Activated CD8-positive, alpha-beta T cell treated with anti-CD3 and anti-CD28 coated beads for 36 hours (primary cell): Measurements from ENCODE around the gene KCNC3. TPM values are rescaled to one million over a fixed set of nuclear protein-coding genes. Genes with fewer than 3 reads are reported as not detected.

ENCODE experiments used
- ATAC-seq: fragments of 200-7000 bp; cut with Tn5 transposase; one replicate; pipeline ENCODE4 v1.10.0; 2021; ENCODE audit warnings: mild to moderate bottlenecking, moderate library complexity
- CTCF ChIA-PET: fragments of 350-600 bp; sonication (Branson Sonifier 250); formaldehyde crosslinking; loops from one replicate; lab custom pipeline; 2021; ENCODE audit warnings: antibody characterized with exemption; lab: Charles Lee
- POLR2A ChIA-PET: fragments of 350-600 bp; sonication (Branson Sonifier 250); formaldehyde crosslinking; loops from one replicate; lab custom pipeline; 2021; ENCODE audit warnings: antibody characterized with exemption; lab: Charles Lee
- DNase-seq: peaks from one replicate; pipeline ENCODE4 v3.0.0-alpha.2; 2020
- H3K27ac Mint-ChIP-seq: one replicate; pipeline ENCODE4 v1.8.0; 2021; ENCODE audit warnings: mild to moderate bottlenecking, mixed read lengths
- H3K27me3 Mint-ChIP-seq: one replicate; pipeline ENCODE4 v1.8.0; 2021; ENCODE audit warnings: mixed read lengths
- H3K36me3 Mint-ChIP-seq: one replicate; pipeline ENCODE4 v1.8.0; 2021; ENCODE audit warnings: low read depth, mixed read lengths
- H3K4me1 Mint-ChIP-seq: one replicate; pipeline ENCODE4 v1.8.0; 2021; ENCODE audit warnings: low read depth, mixed read lengths
- H3K4me3 Mint-ChIP-seq: one replicate; pipeline ENCODE4 v1.8.0; 2021; ENCODE audit warnings: mild to moderate bottlenecking, moderate library complexity, mixed read lengths
- H3K9me3 Mint-ChIP-seq: one replicate; pipeline ENCODE4 v1.8.0; 2021; ENCODE audit warnings: mixed read lengths
- intact Hi-C: fragments of 100-400 bp; cut with micrococcal nuclease; formaldehyde crosslinking; loops from one replicate; pipeline ENCODE4 v1.10.0; 2022
- total RNA-seq, 2 experiments: library from RNA; stranded (reverse); gene quantifications; one replicate each; pipeline ENCODE4 v1.2.3, GENCODE V29; 2021
- TF ChIP-seq, protein P1 (sequence below): fragments of 200-600 bp; IDR thresholded peaks from one replicate; pipeline ENCODE4 v1.8.0; 2022; ENCODE audit warnings: antibody characterized with exemption, mild to moderate bottlenecking

The KCNC3 gene
- total RNA-seq, 2 experiments from 2014 or later = 0.77 to 0.81 TPM

DNA sequence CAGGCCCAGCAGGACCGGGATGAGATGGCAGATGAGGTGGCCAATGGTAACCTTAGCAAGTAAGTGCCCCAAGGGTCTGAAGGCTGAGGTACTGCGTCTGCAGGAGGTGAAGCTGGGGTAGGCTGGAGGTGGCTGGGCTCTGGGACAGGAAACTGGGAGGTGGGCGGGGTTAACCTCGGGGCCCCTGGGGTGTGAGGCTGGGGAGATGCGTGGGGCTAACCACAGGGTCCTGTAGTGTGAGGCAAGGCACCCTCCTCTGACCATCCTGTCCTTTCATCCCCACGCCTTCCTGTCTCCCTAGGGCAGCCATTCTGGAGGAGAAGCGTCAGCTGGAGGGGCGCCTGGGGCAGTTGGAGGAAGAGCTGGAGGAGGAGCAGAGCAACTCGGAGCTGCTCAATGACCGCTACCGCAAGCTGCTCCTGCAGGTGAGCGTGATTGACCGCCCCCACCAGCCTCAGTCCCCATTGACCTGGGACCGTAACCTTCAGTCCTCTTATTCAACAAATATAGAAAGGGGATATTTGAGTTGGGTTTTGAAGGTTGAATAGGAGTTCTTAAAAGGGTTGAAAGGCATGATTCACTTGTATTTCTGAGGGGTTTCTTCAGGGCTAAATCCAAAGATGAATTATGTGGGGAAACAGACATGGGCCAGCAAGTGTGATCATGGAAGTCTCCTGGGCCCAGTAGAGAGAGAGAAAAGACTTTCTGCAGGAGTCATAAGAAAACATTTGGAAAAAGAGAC, 35.7 kb downstream of the KCNC3 start:
- Mint-ChIP-seq H3K9me3 (no peaks in the 10 kb centered on the region), H3K27me3 (peaks cover 28% of the 10 kb centered on the region), H3K4me3 (no peak overlapping the region), H3K4me1 (no peaks in the 10 kb centered on the region), H3K27ac (no peak overlapping the region), H3K36me3 (no peaks in the 10 kb centered on the region)
- ChIA-PET CTCF (no interaction called here), POLR2A (no interaction called here)
- intact Hi-C loops = no loop called here
- no peak for DNase-seq
- TF ChIP-seq, protein P1, sequence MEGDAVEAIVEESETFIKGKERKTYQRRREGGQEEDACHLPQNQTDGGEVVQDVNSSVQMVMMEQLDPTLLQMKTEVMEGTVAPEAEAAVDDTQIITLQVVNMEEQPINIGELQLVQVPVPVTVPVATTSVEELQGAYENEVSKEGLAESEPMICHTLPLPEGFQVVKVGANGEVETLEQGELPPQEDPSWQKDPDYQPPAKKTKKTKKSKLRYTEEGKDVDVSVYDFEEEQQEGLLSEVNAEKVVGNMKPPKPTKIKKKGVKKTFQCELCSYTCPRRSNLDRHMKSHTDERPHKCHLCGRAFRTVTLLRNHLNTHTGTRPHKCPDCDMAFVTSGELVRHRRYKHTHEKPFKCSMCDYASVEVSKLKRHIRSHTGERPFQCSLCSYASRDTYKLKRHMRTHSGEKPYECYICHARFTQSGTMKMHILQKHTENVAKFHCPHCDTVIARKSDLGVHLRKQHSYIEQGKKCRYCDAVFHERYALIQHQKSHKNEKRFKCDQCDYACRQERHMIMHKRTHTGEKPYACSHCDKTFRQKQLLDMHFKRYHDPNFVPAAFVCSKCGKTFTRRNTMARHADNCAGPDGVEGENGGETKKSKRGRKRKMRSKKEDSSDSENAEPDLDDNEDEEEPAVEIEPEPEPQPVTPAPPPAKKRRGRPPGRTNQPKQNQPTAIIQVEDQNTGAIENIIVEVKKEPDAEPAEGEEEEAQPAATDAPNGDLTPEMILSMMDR = no peak
- no peak for ATAC-seq

DNA sequence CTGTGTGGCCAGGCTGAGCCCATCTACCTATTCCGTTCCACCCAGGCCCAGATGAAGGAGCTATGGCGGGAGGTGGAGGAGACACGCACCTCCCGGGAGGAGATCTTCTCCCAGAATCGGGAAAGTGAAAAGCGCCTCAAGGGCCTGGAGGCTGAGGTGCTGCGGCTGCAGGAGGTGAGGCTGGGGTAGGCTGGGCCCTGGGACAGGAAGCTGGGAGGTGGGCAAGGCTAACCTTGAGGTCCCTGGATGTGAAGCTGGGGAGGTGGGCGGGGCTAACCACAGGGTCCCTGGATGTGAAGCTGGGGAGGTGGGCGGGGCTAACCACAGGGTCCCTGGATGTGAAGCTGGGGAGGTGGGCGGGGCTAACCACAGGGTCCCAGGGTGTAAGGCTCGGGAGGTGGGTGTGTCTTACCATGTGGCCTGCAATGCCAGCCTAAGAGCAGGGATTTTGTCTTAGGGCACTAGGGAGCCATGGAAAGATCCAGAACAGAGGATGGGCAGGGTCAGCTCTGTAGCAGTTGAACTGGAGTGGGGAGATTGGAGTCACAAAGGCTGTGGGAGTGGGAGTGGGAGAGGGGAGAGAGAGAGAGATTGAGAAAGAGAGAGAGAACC, 36.9 kb downstream of the KCNC3 start:
- Mint-ChIP-seq H3K27me3 (peaks cover 34% of the 10 kb centered on the region), H3K27ac (no peak overlapping the region), H3K9me3 (no peaks in the 10 kb centered on the region), H3K36me3 (no peaks in the 10 kb centered on the region), H3K4me3 (no peak overlapping the region), H3K4me1 (no peaks in the 10 kb centered on the region)
- no peak for DNase-seq
- no peak for ATAC-seq
- ChIA-PET POLR2A (no interaction called here), CTCF (no interaction called here)
- TF ChIP-seq, protein P1 = no peak
- intact Hi-C loops = no loop called here

DNA sequence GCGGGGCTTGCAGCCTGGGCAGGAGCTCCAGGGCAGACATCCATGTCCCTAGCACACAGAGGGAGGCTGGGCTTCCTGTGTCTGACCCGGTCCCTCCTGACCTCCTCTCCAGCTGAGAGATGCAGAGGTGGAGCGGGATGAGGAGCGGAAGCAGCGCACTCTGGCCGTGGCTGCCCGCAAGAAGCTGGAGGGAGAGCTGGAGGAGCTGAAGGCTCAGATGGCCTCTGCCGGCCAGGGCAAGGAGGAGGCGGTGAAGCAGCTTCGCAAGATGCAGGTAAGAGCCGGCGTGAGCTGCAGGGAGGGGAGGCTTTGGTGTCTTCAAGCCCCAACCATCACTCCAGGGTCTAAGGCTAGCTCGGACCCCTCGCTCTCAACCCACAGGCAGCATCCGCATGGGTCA, 38.4 kb downstream of the KCNC3 start:
- POLR2A ChIA-PET = interaction anchor here (0.6 kb wide), 1 partner anchor 939 kb away, joined by 3 read pairs; no protein-coding TSS in a partner anchor
- H3K27me3 Mint-ChIP-seq = peaks cover 34% of the 10 kb centered on the region
- intact Hi-C loops = no loop called here
- CTCF ChIA-PET = interaction anchor here (1.0 to 1.2 kb wide), 2 partner anchors 32 to 38 kb away, joined by 3 read pairs; no protein-coding TSS in a partner anchor
- H3K36me3 Mint-ChIP-seq = no peaks in the 10 kb centered on the region
- peaks cover 11% of the 10 kb centered on the region for H3K9me3 Mint-ChIP-seq
- TF ChIP-seq, protein P1 = no peak
- ATAC-seq (no peak), DNase-seq (no peak)
- no peaks in the 10 kb centered on the region for H3K4me1 Mint-ChIP-seq
- H3K27ac Mint-ChIP-seq = no peak overlapping the region
- no peak overlapping the region for H3K4me3 Mint-ChIP-seq

DNA sequence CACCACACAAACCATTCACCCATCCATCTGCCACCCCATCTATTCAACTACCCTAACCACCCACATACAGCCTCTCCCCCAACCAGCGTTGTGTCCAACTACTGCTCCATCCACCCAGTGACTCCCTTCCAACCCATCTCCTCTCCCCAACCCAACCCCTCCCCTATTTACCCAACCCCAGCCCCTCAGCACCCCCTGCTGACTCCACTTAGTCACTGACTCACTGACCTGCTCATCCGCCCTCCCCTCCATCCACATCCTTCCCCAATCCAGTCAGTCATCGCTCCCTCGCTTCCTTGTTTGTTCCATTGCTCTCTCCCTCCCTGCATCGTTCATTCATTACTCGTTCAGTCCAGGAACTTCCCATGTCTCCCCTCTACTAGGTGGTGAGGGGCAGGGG, 39.2 kb downstream of the KCNC3 start:
- H3K36me3 Mint-ChIP-seq = no peaks in the 10 kb centered on the region
- H3K9me3 Mint-ChIP-seq = peaks cover 15% of the 10 kb centered on the region
- H3K4me3 Mint-ChIP-seq = no peak overlapping the region
- intact Hi-C loops = no loop called here
- peaks cover 36% of the 10 kb centered on the region for H3K27me3 Mint-ChIP-seq
- ATAC-seq (no peak), DNase-seq (no peak)
- ChIA-PET POLR2A (no interaction called here), CTCF (interaction anchor here (1.0 to 1.4 kb wide), 3 partner anchors 11 to 37 kb away, joined by 3 read pairs; no protein-coding TSS in a partner anchor)
- no peaks in the 10 kb centered on the region for H3K4me1 Mint-ChIP-seq
- H3K27ac Mint-ChIP-seq = no peak overlapping the region
- TF ChIP-seq, protein P1 = no peak

DNA sequence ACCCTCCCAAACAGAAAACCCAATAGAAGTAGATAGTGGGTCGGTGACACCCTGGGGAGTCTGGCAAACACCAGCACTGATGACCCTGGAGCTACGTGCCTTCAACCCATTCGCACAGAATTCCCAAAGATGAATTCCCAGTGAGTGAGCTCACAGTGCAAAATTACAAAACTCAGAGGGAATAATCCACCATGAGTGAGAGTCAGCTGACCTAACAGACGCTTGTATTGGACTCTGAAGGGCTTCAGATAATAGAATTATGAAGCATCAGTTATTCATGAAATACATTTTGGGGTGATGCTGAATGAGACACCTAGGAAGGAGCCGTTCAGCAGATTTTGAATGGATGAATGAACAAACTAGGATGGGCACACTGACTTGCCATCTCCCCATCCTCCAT, 40.2 kb downstream of the KCNC3 start:
- TF ChIP-seq, protein P1 = no peak
- Mint-ChIP-seq H3K9me3 (peaks cover 15% of the 10 kb centered on the region), H3K4me1 (no peaks in the 10 kb centered on the region), H3K36me3 (no peaks in the 10 kb centered on the region), H3K27ac (no peak overlapping the region), H3K27me3 (peaks cover 36% of the 10 kb centered on the region), H3K4me3 (no peak overlapping the region)
- intact Hi-C loops = no loop called here
- ATAC-seq = no peak
- CTCF ChIA-PET = interaction anchor here (1.4 kb wide), 1 partner anchor 12 kb away, joined by 3 read pairs; no protein-coding TSS in a partner anchor
- POLR2A ChIA-PET = no interaction called here
- no peak for DNase-seq
